GM12872 (cell line): ENCODE data around the gene ASTN2.

Experiments used
- CTCF ChIP-seq: IDR thresholded peaks from 3 replicates; pipeline ENCODE4 v1.5.1; 2011; ENCODE audit warnings: low read depth, mild to moderate bottlenecking, low read length, moderate library complexity; ENCODE audit not compliant: insufficient read depth

ASTN2 gene

DNA sequence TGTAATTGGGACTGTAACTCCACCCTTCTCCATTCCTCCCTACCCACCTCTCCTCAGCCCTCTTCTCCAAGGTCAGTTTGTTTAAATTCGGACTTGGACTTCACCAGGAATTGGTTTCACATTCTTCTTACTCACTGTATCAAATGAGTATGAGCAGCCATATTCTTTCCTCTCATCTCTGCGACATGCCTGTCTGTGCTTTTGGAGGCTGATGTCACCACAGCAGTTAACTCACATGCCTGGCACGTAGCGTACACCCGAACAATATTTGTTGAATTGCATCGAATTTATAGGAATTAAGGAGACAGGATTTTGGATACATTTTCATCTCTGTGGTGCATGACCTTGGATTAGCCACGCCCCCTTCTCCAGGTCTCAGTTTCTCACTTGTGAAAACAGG is 291.1 kb downstream of the ASTN2 start:
- TF ChIP-seq CTCF: no peak

DNA sequence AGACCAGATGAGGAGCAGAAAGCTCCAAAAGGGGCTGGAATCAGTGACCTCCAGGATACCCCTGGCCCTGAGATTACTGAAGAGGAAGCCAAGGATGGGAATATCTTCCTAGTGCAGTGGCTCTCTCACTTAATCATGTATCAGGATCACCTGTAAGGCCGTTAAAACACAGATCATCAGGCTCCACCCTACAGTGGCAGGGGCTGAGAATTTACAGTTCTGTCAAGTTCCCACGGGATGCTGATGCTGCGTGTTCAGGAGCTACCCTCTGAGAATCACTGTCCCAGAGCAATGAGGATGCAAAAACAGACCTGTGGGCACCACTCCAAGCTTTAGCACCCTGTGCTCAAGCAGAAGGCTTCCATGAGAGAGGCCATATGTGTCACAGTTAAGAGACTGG is 291.9 kb downstream of the ASTN2 start:
- no peak for TF ChIP-seq CTCF

DNA sequence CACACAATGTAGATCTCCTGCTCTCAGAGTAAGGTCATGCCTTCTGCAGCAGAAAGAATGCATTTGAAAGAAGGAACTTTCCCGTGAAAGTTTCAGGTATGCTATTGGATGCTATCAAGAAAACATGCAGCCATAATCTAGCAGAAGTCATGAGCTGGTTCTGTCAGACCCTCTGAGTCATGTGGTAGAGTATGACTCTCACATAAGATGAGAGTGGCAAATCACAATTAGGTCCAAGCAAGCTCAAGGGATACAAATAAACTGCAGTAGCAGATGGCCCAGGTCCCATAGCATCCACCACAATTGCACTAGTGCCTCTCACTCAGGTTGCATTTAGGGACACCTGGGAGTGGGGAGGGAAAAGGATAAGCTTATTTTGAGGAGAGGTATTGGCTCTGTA is 292.8 kb downstream of the ASTN2 start:
- no peak for TF ChIP-seq CTCF

GRCh38 chr9:117121316-117121715 is 293.5 kb downstream of the ASTN2 start:
- TF ChIP-seq CTCF: no peak

DNA sequence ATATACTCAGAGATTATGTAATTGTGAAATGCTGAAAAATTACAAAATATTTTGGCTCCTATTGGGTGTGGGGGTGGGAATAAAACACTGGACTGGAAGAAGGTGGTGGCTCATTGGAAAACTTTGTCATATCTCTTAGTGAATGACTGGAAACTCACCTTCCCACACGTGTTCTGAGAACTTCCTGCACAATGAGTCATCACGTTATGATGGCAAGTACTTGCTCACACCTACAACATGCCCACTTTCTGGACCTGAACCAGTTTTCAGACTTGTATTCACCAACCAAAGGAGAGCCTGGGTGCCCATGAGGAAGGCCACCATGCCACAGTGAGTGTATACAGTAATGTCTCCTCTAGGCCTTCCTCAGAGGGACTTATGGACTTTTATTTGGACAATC is 294.8 kb downstream of the ASTN2 start:
- no peak for TF ChIP-seq CTCF

DNA sequence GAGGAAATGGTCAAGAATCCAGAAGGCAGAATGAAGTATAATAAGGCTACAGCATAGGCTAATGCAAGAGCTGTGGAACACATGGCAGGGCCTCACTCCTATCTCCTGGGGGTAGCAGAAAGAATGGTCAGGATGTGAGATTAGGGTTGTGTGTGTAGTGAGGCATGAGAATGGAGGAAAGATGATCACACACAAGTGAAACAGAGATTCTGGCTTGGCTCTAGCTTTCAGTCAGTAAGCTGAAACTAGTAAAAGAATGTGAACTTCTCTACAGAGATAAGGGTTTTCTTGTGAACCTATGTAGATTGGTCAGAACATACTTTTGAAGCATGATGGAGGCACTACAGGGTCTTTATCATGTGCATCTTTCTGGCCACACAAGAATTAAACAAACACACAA is 298.8 kb downstream of the ASTN2 start:
- no peak for TF ChIP-seq CTCF

GRCh38 chr9:117114768-117115167 is 300.1 kb downstream of the ASTN2 start:
- no peak for TF ChIP-seq CTCF
